ENCODE measurements around the gene RUNX1. TPM values are rescaled to one million over a fixed set of nuclear protein-coding genes. Genes with fewer than 3 reads are reported as not detected.

The RUNX1 gene
- total RNA-seq, 1 donor from 2014 or later, result 22.1 TPM

GRCh38 chr21:34824314-34824713, 224.8 kb downstream of the RUNX1 start:
- DNase-seq, result no peak

DNA sequence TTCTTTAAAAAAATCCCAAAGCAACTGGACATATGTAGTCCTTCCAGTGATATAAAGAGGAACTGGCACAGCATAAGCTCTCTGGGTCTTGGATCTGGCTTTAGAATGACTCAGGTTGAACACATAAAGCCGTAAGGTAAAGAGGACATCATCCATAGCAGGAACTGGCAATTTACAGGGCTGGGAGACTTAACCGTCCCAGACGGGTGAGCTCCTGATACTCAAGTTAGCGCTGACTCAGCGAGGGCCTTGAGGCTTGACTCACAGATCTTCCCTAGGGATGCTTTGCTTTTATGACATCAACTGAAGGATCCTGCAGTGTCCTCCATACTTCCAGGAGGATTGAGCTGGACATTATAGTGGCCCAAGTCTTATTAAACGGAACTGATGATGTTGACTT, 226.2 kb downstream of the RUNX1 start:
- no peak for DNase-seq

DNA sequence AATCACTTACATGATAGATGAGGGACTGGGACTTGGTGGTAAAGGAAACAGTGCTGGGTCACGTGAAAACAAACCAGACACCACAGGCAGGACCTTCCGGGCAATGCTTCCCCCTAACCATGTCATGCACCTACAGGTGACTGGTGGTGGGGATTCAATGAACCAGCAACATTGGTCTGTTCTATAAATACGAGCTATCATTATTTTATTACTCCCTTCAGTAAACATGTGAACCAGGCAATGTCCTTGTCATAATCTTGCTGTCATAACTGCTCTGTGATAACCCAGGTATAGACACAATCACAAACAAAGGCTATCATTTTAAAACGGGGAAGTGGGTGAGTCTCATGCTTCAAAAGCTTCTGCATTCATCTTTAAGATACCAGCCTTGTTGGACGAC, 226.9 kb downstream of the RUNX1 start:
- no peak for DNase-seq

DNA sequence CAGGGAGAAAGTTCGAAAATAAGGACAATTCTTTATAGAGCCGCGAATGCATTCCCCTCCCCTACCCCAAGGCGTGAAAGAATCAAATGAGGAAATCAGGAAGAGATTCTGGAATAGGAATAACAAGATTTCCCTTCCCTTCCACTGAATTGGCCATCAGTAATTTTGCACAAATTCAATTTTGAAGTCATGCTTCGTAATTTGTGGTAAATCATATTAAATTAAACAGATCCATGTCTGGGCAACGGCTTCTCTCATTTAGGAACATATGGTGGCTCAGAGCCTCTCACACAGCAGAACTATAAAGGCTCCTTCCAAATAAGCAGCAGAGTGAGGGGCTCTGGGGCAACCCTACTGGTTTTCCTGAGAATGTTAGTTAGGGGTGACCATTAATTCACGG, 227.4 kb downstream of the RUNX1 start:
- DNase-seq, result no peak

GRCh38 chr21:34820051-34820450, 229.1 kb downstream of the RUNX1 start:
- DNase-seq, result no peak

- no peak for DNase-seq
Observed at GRCh38 chr21:34819357-34819999, 229.6 kb downstream of the RUNX1 start.

GRCh38 chr21:34818662-34819158, 230.4 kb downstream of the RUNX1 start:
- DNase-seq, result no peak

DNA sequence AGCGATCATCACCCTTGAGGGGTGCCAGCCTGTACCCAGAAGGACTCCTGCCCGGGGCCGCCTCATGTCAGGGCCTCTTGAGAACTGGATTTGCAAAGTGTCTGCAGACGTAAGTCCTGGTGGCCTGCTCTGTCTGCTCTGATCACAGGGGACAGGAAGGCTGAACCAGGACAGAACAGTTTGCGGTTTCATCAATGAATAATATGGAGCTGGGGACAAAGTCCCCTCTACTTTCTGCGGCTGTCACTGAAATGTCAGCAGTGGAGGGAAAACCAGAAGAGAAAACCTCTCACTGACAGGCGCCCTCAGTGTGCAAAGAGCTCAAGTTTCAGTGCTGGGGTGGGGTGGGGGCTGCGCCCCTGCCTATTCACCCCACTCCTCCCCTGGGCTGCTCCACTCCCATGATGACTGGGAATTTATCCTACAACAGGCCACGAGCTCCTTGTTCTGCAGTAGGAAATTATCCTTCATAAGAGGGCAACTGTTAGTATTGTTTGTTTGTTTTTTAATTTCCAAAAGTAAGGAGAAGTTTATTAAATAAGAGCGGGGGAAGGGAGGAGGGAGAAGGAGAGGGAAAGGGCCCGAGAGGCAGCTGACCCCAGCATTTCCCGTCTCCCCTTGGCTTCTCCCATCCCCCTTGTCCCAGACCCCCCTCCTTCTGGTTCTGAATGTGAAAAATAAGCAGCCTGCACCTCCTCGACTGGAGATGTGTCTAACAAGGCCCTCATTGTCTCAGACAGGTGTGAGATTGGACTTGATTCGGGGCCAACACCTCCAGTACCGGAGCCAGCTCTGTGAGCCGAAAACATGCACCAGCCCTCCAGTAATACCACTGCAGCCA, 231.1 kb downstream of the RUNX1 start:
- DNase-seq, result no peak

- DNase-seq, result no peak
Observed at GRCh38 chr21:34815831-34816705, 233.0 kb downstream of the RUNX1 start.

DNA sequence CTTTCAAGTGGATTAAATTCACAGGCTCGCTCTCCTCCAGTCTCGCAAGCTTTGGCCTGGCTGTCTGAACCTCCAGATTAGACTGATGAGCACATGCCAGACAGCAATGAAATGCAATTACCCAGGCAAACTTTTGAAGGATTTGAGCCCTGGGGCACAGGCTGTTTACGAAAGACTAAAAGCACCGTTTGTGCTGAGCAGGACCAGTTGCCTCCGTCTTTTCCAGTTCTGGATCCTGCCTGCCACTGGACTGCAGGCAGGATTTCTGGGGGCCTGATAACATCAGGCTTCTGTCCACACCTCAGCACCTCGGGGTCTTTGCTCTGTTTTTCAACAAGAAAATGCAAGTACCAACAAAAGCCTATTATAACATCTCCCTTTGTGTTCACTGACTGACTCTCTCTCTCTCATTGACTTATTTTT, 234.6 kb downstream of the RUNX1 start:
- DNase-seq, result no peak

- DNase-seq, result no peak
Observed at GRCh38 chr21:34813266-34813894, 235.7 kb downstream of the RUNX1 start.

GRCh38 chr21:34812504-34813265, 236.4 kb downstream of the RUNX1 start:
- no peak for DNase-seq

DNA sequence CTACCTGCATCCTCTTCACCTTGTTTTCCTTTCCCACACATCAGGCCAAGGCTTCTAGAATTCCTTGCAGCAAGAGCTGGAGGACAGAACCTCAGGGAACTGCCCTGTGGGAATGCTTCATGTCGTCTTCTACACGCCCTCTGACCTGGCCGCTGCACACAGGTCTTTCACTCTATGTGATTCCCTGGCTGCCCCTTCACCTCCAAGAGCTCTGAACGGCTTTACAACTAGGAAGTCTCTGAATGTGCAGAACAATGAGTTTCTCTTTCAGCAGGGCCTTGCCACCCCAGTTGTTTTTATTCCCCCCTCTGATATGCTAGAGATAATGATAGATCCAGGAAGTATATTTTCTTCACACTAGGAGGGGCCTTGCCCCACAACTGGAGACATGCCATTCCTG, 237.7 kb downstream of the RUNX1 start:
- no peak for DNase-seq

DNA sequence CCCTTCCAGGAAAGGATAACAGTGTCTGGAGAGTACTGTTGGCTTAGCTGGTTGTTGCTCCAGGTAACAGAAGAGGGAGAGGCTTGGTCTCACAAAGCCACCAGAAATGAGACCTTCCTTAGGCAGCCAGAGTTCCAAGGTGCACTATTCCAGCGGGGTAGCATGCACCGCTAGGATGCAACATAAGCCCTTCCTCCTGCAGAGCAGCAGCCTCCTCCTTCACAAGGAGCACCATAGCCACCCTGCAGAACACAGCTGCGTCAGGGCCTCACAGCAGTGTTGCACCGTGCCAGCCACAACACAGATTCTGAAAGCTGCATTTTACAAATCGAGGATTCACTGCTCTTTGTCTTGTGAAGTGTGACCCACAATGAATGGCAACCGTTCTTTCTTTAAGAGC, 238.3 kb downstream of the RUNX1 start:
- no peak for DNase-seq

- DNase-seq, result no peak
Observed at GRCh38 chr21:34809822-34810221, 239.3 kb downstream of the RUNX1 start.

- DNase-seq, result no peak
Observed at GRCh38 chr21:34808569-34809204, 240.4 kb downstream of the RUNX1 start.

- DNase-seq, result no peak
Observed at GRCh38 chr21:34807881-34808568, 241.1 kb downstream of the RUNX1 start.

DNA sequence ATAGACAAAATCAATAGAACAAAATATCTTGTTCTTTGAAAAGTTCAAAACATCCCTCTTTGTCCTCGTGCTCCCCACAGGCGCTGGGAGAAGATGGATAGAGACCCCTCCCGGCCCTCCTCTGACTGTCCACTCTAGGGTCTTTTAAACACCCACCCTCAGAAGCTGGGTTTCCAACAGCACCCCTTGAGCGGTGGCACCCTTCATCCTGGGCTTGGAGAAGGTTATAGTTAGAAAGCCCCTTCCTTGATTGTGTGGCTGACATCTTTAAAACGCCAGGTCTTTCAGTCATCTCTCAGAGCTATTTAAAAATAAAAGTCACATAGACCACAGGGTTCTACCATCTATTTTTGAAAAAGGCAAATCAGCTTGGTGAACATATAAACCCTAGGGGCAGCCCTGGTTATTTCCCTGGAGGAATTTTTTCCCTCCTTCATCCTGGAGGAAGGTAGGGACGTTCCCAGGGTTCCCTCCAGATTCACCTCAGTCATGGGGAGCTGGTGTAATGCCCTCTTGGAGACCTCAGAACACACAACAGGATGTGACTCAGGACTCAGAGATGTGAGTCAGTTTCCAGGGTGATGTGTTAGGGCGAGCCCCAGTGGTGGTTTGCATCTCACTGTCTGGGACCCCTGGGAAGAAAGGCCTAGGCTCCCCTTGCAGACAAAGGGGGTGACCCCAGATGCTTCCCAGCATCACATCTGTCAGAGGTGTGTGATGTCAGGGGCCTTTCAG, 241.8 kb downstream of the RUNX1 start:
- DNase-seq, result no peak

GRCh38 chr21:34806423-34806822, 242.7 kb downstream of the RUNX1 start:
- DNase-seq, result no peak

GRCh38 chr21:34805157-34805556, 243.9 kb downstream of the RUNX1 start:
- DNase-seq, result no peak
